Activated T-helper 9 cell treated with anti-CD3 and anti-CD28 coated beads, Interleukin-2, amount 50 U/mL, for 16 hours (primary cell): ENCODE results near the gene SH3PXD2A.
A peak's percentile ranks its signal among the peaks of the same experiment; 100 is the strongest.
"Not testable (repeated sequence)": the region's sequence is repeated elsewhere in the genome, so short reads cannot be mapped to it uniquely, and the experiment has no call there.

ENCODE experiments used
- DNase-seq: peaks from one replicate; pipeline ENCODE4 v3.0.0-alpha.2; 2020; ENCODE audit warnings: low read depth

Gene SH3PXD2A

DNA sequence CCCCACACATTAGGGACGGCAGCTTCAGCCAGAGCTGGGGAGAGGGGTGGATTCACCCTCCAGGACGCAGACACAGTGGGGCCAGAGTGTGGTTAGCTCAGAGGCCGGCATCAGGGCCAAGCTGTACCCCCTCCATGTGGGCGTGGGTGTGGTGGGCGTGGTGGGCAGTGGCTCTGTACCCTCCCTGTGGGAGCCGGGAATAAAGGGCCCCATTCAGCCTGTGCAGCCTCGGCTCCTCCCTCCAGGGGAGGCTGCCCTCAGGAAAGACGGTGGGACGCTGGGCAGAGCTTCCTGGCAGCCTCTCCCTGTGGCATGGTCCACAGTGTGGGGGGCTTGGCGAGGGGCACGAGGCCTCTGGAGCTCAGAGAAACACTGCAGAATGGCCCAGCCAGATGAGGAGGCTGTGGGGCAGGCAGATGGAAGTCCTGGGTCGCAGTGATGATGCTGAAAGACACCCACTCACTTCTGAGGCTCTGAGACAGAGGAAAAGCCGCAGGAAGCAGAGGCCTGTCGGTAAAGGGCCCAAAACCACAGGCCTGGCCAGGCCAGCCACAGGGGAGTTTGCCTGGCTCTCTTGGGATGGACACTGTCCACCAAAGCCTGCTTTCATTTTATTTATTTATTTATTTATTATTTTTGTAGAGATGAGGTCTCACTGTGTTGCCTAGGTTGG lies 108.0 kb downstream of the SH3PXD2A start:
- DNase-seq, result no peak

DNA sequence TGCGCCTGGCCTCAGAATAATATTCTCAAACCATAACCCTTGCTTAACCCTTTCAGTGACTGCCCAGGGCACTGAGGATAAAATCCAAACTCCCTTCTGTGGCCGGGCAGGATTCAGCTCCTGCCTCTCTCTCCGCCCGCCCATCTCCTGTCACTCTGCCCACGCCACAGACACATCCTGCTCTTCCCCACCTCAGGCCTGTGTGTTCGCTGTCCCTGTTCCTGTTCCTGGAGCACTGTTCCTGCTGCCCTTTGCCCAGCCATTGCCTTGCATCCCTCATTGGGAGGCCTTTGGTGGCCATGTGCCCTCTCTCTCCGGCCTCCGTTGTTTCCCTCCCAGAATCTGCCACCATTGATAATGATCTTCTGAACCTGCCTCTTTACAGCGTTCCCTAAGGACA lies 108.8 kb downstream of the SH3PXD2A start:
- DNase-seq, result no peak

DNA sequence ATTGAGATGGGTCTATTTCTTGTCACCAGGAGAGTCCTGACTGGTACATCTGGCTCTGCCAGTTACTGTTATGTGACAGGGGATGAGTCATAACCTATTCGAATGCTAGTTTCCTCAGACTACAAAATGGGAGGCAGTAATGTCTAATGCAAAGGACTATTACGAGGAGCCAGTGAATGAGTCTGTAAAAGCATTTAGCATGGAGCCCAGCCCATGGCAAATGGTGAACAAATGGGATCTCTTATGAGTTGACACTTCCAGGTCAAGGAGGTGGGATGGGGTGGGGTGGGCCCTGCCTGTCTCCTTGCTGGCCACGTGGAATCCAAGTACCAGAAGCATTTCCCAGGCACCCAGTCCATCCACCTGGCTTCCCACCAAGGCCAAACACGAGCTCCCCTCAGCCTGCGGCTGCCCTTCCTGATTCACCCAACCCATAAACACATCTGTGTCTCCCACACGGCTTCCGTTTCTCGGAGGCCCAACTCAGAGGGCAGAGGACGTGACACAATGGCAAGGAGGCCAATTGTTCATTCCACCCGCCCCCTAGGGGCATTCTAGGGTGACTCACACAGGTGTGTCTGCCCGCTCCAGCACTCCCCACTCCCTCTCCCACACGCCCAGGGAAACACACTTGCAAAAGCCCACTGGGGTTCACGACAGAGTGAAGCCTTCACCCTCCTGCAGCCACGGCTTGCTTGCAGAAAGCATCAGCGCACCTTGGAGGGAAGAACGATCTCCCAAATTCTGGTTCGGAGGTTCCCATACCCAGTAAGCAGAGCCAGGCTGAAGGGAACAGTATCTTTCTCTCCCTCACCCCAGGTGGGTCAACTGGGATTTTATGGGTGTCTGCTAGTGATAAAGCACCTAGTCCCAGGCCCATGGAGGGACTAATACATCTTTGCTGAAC lies 109.8 kb downstream of the SH3PXD2A start:
- DNase-seq, result peak; percentile 65

DNA sequence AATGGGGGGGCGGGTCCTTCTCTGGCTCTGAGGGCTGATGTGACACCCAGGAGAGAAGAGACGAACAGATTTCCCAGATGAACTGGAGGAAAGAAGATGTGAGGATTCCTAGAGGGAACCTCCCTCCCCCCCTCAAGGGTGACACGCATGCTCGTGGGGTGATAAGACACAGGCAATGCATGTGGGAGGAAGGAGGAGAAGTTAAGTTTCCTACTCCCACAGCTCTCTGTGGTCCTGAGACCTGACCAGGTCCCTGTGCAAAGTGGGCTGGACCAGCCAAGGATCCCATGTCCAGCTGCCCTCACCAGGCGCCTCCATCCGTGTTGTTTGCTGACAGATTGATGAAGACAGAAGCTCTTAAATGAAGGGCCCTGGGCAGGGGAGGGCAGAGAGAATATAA lies 112.6 kb downstream of the SH3PXD2A start:
- DNase-seq, result no peak

DNA sequence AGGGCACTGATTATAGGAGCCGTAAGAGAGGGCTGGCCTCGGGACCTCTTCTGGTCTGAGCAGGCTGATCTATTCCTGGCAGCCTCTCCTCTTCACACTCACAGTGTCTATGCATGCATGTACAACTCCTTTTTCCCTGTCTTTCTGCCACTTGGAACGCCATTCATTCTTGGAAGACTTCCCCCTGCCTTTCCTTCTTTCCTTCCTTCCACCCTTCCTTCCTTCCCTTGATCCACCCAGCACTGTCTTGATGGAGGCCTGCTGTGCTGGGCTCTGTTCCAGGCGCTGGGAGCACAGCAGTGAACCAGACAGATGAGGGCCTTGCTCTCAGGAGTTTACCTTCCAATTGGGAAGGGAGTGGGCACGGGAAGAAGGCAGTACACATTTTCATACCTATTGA lies 114.8 kb downstream of the SH3PXD2A start:
- DNase-seq, result no peak

DNA sequence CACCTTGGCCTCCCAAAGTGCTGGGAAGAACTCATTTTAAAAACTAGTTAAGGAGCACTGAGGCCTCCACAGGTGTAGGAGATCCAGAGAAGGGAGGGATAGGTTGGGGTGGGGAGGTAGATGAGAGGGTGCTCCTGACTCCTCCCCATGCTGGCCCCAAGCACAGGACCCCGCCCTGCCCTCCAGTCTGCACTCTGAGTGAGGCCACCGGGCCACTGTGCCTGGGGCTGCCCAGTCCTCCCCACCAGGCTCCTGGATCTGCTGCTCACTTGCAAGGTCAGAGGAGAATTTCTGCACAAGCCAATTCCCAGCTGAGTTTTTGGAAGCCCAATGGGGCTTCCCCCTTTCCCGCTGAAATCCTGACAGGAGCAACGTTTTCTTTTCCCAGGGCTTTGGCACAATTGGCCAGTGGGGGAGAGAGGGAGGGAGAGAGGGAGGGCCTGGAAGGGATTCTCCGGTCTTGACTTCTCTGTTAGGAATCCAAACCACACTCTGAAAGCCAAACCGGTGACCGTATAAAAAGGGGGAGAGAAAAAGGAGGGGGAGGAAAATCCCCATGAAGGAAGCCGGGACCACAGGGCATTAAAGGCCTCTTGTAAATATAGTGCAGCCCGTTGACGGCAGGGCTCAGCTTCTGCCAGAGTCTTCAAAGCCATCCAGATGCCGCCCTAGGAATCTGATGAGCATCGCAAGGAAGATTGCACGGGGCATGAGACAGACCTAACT lies 116.2 kb downstream of the SH3PXD2A start:
- DNase-seq, result no peak

DNA sequence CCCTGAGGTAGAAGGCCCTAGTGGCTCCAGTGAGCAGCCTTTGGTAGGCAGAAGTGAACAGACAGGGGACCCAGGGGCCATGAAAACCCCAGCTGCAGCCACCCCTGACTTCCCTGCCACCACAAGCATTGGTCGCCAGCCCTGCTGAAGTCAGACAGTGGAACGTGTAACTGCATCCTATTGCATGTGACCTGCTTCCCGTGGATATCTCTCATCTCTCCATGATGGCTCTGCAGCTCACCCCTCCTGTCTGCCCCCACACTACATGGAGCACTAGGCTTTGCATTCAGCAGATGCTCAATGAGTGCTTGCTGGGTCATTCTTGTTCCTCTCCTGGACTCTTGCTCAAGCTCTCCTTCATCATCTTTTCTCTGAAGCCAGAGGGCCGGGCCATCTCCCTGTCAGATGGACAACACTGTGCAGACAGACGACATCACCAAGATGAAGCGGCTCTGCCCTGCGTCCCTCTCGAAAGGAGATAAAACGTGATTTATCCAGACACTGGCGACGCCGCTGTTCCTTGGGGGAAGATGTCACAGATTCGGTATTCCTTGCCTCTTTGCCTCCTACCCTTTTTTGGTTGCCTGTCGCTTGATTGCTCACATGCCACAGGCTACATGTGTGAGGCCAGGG lies 117.5 kb downstream of the SH3PXD2A start:
- DNase-seq, result no peak

DNA sequence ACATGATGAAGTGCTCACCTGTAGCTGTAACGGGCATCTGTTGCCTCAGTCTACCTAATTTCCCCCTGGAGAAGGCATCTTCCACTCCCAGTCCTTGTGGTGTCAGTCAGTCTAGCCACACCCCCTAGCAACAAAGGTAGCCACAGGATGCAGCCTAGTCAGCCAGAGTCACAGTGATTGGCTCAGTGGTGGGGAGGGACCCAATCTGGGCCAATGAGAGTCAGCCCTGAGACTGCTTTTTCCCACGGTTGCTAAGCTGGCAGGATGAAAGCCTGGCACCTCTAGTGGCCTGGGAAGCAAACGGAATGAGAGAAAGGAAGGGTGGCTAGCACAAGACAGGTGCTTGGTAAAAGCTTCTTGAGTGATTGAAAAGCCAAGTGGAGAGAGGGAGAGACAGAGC lies 118.6 kb downstream of the SH3PXD2A start:
- no peak for DNase-seq

DNA sequence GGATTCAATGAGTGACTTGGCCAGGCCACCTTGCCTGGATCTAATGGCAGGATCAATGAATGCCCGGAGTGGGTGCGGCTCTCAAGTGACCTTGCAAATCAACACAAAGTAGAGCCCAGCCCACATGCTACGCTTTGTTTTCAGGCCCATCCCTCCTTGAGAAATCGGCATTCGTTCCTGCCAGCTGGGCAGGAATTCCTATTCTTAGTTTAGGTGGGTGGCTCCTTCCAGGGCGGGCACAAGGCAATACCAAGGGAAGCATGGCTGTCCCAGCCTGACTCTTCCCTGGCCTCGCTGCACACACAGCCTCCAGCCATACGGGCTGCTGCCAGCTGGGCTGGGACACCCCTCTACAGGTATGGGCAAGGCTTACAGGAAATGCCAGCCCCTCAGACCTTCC lies 119.3 kb downstream of the SH3PXD2A start:
- DNase-seq, result no peak

DNA sequence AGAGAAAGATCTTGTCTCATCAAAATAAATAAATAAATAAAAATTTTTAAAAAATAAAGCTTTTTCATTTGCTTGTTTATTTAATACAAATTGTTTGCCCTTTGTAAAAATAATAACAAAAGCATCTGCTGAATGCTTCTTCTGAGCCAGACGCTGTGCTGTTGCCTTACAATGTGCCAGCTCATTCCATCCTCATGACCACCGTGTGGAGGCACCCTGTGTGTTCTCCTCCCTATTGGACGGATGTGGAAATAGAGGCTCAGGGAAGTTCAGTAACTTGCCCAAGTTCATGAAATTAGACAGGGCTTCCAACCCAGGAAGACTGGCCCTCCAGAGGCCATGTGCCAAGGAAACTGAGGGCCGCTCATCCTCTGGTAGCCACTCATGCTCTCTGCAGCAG lies 120.6 kb downstream of the SH3PXD2A start:
- DNase-seq, result no peak

DNA sequence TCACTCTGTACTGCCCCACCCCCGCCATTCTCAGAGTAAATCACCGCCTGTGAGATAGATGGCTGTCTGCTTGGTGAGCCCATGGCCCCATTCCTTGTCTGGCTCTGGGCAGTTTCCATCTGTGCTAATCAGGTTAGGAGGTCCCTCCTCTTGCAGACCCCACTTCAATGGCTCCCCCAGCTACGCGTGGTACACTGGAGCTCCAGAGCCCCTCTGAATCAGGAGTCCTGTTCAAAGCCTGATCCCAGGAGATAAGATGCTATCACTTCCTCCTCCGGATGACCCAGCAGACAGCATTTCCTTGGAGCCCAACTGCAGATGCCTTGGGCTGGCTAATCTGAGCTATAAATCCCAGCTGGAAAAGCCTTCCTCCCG lies 122.3 kb downstream of the SH3PXD2A start:
- DNase-seq, result no peak

DNA sequence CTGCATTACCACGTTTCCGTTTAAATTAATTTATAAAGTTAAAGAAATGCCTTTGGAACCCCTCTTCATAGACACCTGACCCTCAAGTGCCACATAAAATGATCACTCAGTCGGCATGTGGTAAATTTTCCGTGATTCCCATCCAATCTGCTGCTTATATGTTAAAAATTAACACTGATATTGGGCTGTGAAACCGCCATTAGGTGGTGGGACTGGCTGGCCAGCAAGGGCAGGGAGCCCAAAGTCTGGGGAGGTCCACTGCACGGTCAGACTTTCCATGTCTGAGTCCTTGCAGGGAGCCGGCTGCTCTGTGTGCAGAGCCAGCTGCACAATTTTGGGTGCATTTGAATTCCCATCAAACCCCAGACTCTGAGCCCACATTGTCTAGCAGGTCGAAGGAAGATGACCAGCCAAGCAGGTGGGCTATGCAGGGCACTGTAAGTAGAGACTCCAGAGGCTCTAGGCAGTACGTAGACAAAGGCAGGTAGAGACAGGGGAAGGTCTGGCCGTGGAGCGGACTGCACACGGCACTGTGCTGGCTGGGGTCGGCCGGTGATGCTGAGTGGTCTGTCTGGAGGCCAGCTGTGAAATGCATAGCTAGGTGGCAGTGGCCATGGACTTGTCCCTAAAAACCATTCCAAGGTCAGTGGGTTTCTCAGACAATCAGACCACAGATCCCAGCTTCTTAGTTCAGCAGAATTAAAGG lies 122.9 kb downstream of the SH3PXD2A start:
- DNase-seq, result no peak

DNA sequence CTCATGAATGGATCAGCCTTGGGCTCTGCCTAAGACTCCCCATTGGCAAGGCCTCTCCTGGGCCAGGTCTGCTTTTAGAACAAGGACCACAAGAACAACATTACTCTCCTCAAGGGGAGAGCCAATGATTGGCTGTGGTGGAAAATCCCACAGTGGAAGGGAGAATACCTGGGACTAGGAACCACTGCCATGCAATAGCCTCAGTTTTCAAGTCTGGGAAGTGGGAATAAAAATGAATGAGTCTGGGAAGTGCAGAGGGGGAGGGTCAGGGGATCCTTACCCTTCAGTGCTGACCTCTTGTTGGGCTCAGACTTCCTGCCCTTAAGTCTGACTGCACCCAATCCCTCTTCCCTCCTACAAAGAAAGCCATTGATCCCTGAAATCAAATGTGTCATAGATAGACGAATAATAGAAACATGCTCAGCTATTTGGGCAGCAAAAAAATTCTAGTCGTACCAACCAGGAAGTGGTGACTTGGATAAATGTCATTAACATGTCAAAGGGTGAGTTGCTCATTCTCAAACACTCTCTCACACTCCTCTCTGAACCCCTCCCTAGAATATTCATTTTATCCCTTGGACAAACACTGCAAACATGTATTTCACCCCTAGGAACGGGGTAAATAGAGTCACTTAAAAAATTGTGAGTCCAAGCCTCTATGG lies 123.6 kb downstream of the SH3PXD2A start:
- no peak for DNase-seq

DNA sequence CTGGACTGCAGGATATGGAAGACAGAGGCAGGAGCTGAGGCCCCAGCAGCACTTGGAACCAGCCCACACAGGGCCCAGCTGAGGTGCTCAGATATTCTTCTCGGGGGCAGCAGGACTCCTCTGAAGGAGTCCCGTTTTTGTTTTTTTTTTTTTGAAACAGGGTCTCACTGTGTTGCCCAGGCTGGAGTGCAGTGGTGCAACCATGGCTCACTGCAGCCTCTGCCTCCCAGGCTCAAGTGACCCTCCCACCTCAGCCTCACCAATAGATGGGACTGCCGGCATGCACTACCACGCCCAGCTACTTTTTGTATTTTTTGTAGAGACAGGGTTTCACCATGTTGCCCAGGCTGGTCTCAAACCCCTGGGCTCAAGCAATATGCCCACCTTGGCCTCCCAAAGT lies 124.3 kb downstream of the SH3PXD2A start:
- DNase-seq, result not testable (repeated sequence)

DNA sequence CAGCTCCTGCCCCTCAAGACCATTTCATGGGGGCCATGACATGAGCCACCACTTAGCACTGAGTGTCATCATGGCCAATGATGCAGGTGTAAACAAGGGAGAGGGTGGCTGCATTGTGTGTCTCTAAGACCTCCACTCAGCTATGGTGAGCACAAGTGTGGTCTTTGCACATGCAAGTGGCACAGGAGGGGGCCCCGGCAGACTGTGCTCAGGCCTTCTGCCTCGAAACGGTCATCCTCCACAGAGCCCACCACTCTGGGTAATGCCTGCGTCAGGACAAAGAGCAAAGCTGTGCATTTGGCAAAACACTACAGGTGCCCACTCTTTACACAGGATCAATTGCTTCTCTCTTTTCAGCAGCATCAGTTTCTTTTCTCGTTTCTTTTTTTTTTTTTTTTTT lies 125.5 kb downstream of the SH3PXD2A start:
- DNase-seq, result no peak

DNA sequence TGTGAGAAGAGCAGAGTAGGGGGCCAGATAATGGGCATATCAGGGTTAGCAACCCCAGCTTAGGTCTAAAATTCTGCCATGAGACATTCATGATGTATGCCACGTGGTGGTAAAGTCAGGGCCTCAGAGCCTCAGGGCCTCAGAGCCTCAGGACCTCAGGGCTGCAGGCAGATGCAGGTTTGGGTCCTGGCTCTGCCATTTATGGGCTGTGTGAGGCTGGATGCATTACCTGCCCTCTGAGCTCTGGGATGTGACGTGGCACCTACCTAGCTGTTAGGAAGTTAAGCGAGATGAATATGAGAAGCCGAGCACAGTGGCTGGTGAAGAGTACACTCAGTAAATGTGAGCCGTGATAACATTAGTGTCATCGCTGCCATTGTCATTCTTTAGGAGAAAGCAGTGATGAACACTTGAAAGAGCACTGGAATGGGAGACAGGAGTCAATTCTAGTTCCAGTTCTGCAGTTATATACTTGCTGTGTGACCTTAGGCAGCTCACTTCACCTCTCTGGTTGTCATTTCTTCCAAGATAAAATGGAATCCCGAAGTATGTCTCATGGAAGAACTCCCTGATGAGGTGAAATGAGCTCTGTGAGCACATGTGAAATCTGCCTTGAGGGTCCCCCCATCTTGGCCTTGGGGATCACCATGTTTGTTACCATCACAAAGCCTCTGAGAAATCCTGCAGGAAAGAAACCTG lies 127.2 kb downstream of the SH3PXD2A start:
- DNase-seq, result no peak

DNA sequence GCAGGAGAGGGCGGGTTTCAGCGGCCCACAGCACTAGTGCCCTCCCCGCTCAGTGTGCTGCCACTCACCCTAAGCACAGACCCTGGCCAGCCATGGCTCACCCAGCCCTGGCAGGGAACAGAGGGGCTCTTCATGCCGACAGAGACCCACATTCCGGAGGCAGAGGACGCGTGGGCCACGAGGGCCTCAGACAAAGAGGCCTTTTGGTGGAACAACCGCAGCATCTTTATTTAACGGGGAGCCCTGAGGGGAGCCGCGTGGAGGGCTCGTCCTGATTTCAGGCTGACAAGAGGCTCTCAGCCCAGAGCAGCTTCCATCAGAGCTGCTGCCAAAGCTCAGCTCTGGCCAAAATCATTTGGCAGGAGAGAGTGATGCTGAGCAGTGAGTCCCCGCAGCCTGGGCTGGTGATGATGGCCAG lies 127.8 kb downstream of the SH3PXD2A start:
- no peak for DNase-seq

DNA sequence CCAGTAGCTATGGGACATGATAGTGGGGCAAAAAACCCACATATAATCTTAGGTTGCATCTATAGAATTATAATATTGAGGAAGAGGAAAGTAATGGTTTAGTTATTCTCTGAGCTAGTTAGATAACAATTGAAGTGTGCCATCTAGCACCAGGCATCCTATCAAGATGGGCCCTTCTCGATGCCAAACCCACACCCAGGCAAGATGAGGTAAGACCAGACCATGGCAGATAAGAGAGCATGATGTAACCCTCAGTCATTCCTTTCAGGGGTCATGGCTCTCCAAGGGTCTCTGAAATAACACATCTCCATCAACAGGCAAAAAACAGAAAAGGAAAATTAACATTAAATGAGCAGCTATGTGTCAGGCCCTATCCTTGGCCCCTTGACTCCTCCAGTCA lies 128.7 kb downstream of the SH3PXD2A start:
- DNase-seq, result no peak

DNA sequence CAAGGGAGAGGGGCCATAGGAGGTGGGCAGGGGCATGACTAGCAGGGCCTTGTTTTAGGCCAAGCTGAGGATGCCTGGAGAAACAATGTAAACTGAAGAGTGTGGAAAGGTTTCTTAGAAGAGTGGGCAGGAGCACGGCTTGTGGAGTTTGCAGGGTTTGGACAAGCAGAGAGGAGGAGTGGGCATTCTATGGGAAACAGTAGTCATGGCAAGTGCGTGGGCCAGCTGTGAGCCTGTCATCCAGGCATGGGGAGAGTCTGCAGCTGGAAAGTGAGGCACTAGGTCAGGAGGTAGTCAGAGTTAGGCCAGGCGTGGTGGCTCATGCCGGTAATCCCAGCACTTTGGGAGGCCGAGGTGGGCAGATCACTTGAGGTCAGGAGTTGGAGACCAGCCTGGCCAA lies 130.1 kb downstream of the SH3PXD2A start:
- DNase-seq, result no peak

DNA sequence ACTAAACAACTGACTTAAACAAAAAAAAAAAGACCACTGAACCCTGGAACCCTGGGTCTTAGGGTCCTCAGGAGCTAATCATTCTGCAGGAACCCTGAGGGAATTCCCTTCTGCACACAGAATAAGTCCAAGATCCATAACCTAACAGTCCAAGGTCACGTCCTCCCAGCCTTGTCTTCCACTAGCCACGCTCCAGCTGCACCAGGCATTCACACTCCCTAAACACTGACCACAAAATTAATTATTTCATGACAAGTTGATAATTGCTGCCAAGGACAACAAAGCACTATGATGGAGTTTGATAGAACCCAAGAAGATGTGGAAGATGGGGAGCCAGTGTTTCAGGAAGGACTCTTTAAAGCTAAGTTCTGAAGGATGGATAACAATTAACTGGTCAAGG lies 130.6 kb downstream of the SH3PXD2A start:
- DNase-seq, result no peak

DNA sequence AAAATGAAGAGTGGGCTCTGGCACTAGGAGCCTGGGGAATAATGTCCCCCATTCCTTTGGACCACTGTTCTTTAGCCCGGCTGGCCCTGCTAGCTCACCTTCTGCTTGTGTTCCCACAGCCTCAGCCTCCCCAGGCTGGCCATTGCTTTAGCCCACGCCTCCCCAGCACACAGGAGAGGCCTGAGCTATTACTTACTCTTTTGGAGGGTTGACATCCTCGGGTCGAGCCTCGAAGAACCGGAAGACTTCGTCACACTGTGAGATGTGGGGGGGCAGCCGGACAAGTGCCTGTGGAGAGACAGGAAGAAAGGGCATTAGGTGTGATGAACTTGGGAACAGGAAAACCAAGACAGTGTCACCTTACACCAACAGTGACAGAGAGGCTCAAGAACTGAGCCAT lies 131.3 kb downstream of the SH3PXD2A start:
- DNase-seq, result no peak
